Activated CD4-positive, CD25-positive, alpha-beta regulatory T cell (primary cell): ENCODE results near the gene TAS1R3.
"Not testable (repeated sequence)": the region's sequence is repeated elsewhere in the genome, so short reads cannot be mapped to it uniquely, and the experiment has no call there.

ENCODE experiments used
- DNase-seq, 4 experiments: peaks; one replicate each; lab custom pipeline; 2025; lab: John Stamatoyannopoulos, UW

Gene TAS1R3

GRCh38 chr1:1309251-1310108 lies 21.6 kb upstream of the TAS1R3 start:
- no peak for DNase-seq

- no peak for DNase-seq
These were observed 21.0 kb upstream of the TAS1R3 start for GRCh38 chr1:1310109-1310385.

- DNase-seq = no peak
These were observed 20.5 kb upstream of the TAS1R3 start for GRCh38 chr1:1310476-1311053.

GRCh38 chr1:1311107-1312104 lies 19.7 kb upstream of the TAS1R3 start:
- DNase-seq = no peak

- DNase-seq = no peak
These were observed 18.4 kb upstream of the TAS1R3 start for GRCh38 chr1:1312450-1313314.

GRCh38 chr1:1313500-1314236 lies 17.4 kb upstream of the TAS1R3 start:
- no peak for DNase-seq

GRCh38 chr1:1314237-1314586 lies 16.9 kb upstream of the TAS1R3 start:
- DNase-seq = no peak

GRCh38 chr1:1314678-1315335 lies 16.3 kb upstream of the TAS1R3 start:
- no peak for DNase-seq

- no peak for DNase-seq
These were observed 15.6 kb upstream of the TAS1R3 start for GRCh38 chr1:1315435-1315954.

GRCh38 chr1:1316199-1316598 lies 14.9 kb upstream of the TAS1R3 start:
- DNase-seq = not testable (repeated sequence)

- no peak for DNase-seq
These were observed 13.7 kb upstream of the TAS1R3 start for GRCh38 chr1:1317420-1317819.

GRCh38 chr1:1318131-1318652 lies 12.9 kb upstream of the TAS1R3 start:
- DNase-seq = no peak

GRCh38 chr1:1318777-1319645 lies 12.1 kb upstream of the TAS1R3 start:
- DNase-seq = no peak

- DNase-seq = no peak
These were observed 11.5 kb upstream of the TAS1R3 start for GRCh38 chr1:1319646-1319941.

- DNase-seq = no peak
These were observed 10.2 kb upstream of the TAS1R3 start for GRCh38 chr1:1320666-1321448.

GRCh38 chr1:1321477-1321876 lies 9.6 kb upstream of the TAS1R3 start:
- DNase-seq = no peak

GRCh38 chr1:1322418-1322817 lies 8.7 kb upstream of the TAS1R3 start:
- DNase-seq = no peak

GRCh38 chr1:1322952-1323351 lies 8.1 kb upstream of the TAS1R3 start:
- no peak for DNase-seq
